SK-N-SH (cell line): Measurements from ENCODE around the gene USP4. TPM values are rescaled to one million over a fixed set of nuclear protein-coding genes. Genes with fewer than 3 reads are reported as not detected.

Source experiments
- CTCF ChIA-PET: fragments of 300-600, 350-600 bp; formaldehyde crosslinking; extraction: SDS; loops from one replicate; lab custom pipeline; 2021; lab: Yijun Ruan, JAX
- POLR2A ChIA-PET: fragments of 350-600 bp; sonication (Branson Sonifier 250); formaldehyde crosslinking; extraction: SDS; loops from one replicate; lab custom pipeline; 2020; ENCODE audit warnings: antibody characterized with exemption, inconsistent platforms; lab: Yijun Ruan, JAX
- DNase-seq: peaks from one replicate; pipeline ENCODE4 v3.0.0; 2012
- H2AFZ ChIP-seq: fragments of 200-600 bp; sonication (generic); 2 replicates; pipeline ENCODE4 v1.8.1; 2016; ENCODE audit warnings: antibody characterized with exemption, mild to moderate bottlenecking, low read depth
- H3F3A ChIP-seq: fragments of 200-600 bp; sonication (generic); replicated peaks from 2 replicates; pipeline ENCODE3; 2016; ENCODE audit warnings: antibody characterized with exemption, mild to moderate bottlenecking; ENCODE audit not compliant: insufficient read depth
- H3K27ac ChIP-seq, 2 experiments: fragments of 200-500 bp in 1 of 2; fragments of 200-600 bp in 1 of 2; sonication (Bioruptor generic) in 1 of 2; sonication (generic), shearing (Covaris generic) in 1 of 2; 2 replicates each; pipeline versions ENCODE4 v1.5.1 to v1.6.1; 2014 to 2016; ENCODE audit warnings: low read depth in 2 of 2, inconsistent platforms in 1 of 2, low read length in 1 of 2, mild to moderate bottlenecking in 1 of 2, mixed read lengths in 1 of 2
- H3K27me3 ChIP-seq: fragments of 200-600 bp; sonication (generic), shearing (Covaris generic); 2 replicates; pipeline ENCODE4 v1.6.1; 2016; ENCODE audit warnings: mixed run types; ENCODE audit not compliant: insufficient read depth
- H3K36me3 ChIP-seq, 2 experiments: fragments of 200-500 bp in 1 of 2; fragments of 200-600 bp in 1 of 2; sonication (Bioruptor generic) in 1 of 2; sonication (generic) in 1 of 2; replicated peaks in 1 of 2; 2 replicates each; pipeline versions ENCODE3 to v1.5.1; 2014 to 2016; ENCODE audit warnings: low read length in 1 of 2, mild to moderate bottlenecking in 1 of 2; ENCODE audit not compliant: insufficient read depth in 2 of 2, control insufficient read depth in 1 of 2
- H3K4me1 ChIP-seq, 2 experiments: fragments of 200-500 bp in 1 of 2; fragments of 200-600 bp in 1 of 2; sonication (Bioruptor generic) in 1 of 2; sonication (generic), shearing (Covaris generic) in 1 of 2; 2 replicates each; pipeline versions ENCODE4 v1.5.1 to v1.6.1; 2014 to 2016; ENCODE audit warnings: low read depth in 1 of 2, low read length in 1 of 2, mixed run types in 1 of 2; ENCODE audit not compliant: insufficient read depth in 2 of 2, control insufficient read depth in 1 of 2
- H3K4me2 ChIP-seq: fragments of 200-600 bp; sonication (generic), shearing (Covaris generic); 2 replicates; pipeline ENCODE4 v1.6.1; 2017; ENCODE audit warnings: mixed run types
- H3K4me3 ChIP-seq, 2 experiments: fragments of 200-500 bp in 1 of 2; fragments of 200-600 bp in 1 of 2; sonication (Bioruptor generic) in 1 of 2; sonication (generic), shearing (Covaris generic) in 1 of 2; 2 replicates each; pipeline versions ENCODE4 v1.5.1 to v1.8.1; 2014 to 2016; ENCODE audit warnings: low read depth in 2 of 2, inconsistent platforms in 1 of 2, low read length in 1 of 2, mild to moderate bottlenecking in 1 of 2, mixed read lengths in 1 of 2, moderate library complexity in 1 of 2
- H3K79me2 ChIP-seq: fragments of 200-600 bp; sonication (generic); 2 replicates; pipeline ENCODE4 v1.8.1; 2017; ENCODE audit warnings: mild to moderate bottlenecking; ENCODE audit not compliant: insufficient read depth
- H3K9ac ChIP-seq: fragments of 200-600 bp; sonication (generic); 2 replicates; pipeline ENCODE4 v1.6.1; 2017; ENCODE audit warnings: mixed run types
- H3K9me2 ChIP-seq: fragments of 200-600 bp; sonication (generic); 2 replicates; pipeline ENCODE4 v1.6.1; 2017; ENCODE audit warnings: mixed run types
- H3K9me3 ChIP-seq: fragments of 200-600 bp; sonication (generic); 2 replicates; pipeline ENCODE4 v1.6.1; 2017; ENCODE audit warnings: mixed run types, mild to moderate bottlenecking, moderate library complexity
- H4K20me1 ChIP-seq: fragments of 200-600 bp; sonication (generic); 2 replicates; pipeline ENCODE4 v1.6.1; 2017; ENCODE audit warnings: mild to moderate bottlenecking, mixed run types; ENCODE audit not compliant: insufficient read depth
- CHD2 ChIP-seq: fragments of 150-350 bp; IDR thresholded peaks from 2 replicates; pipeline ENCODE4 v1.6.1; 2018; ENCODE audit warnings: low read length; ENCODE audit not compliant: partially characterized antibody
- EP300 ChIP-seq, 2 experiments: IDR thresholded peaks; 2 replicates each; pipeline versions ENCODE4 v1.4.0 to v1.6.1; 2012; ENCODE audit warnings: borderline replicate concordance in 1 of 2, low read depth in 1 of 2, low read length in 1 of 2
- GATA2 ChIP-seq: sonication (generic); formaldehyde crosslinking; IDR thresholded peaks from 2 replicates; pipeline ENCODE4 v1.5.0; 2020; ENCODE audit warnings: mild to moderate bottlenecking, missing genetic modification reagents
- JUND ChIP-seq: IDR thresholded peaks from 2 replicates; pipeline ENCODE4 v1.4.0; 2012
- MXI1 ChIP-seq: IDR thresholded peaks from 2 replicates; pipeline ENCODE4 v1.6.1; 2012; ENCODE audit warnings: mild to moderate bottlenecking, low read depth, low read length, improper control_type of control experiment
- NRF1 ChIP-seq: IDR thresholded peaks from 2 replicates; pipeline ENCODE4 v1.6.1; 2012; ENCODE audit warnings: low read depth, mild to moderate bottlenecking, low read length
- RAD21 ChIP-seq: IDR thresholded peaks from 2 replicates; pipeline ENCODE4 v1.6.1; 2012; ENCODE audit warnings: mild to moderate bottlenecking, low read length
- RCOR1 ChIP-seq: fragments of 150-350 bp; IDR thresholded peaks from 2 replicates; pipeline ENCODE4 v1.6.1; 2017; ENCODE audit warnings: antibody characterized with exemption, low read length
- RXRA ChIP-seq: IDR thresholded peaks from 2 replicates; pipeline ENCODE4 v1.4.0; 2012; ENCODE audit warnings: low read depth, mild to moderate bottlenecking, borderline replicate concordance
- SMC3 ChIP-seq: IDR thresholded peaks from 2 replicates; pipeline ENCODE4 v1.6.1; 2012; ENCODE audit warnings: low read depth, low read length, improper control_type of control experiment
- WGBS: methylation state at CpG from one replicate; pipeline ENCODE4 v1.1.6; 2017; ENCODE audit warnings: low lambda C conversion rate; 5-methylcytosine and 5-hydroxymethylcytosine counted together
- polyA plus RNA-seq, 3 experiments: library from polyadenylated mRNA; depleted of rRNA; stranded (reverse); fragments of >200 nt; gene quantifications; 2 replicates each; pipeline ENCODE4 v1.2.3, GENCODE V29; 2012
- TF ChIP-seq, protein P1 (sequence below): fragments of 200-600 bp; sonication (generic); IDR thresholded peaks from 2 replicates; pipeline ENCODE4 v1.6.1; 2017; ENCODE audit warnings: antibody characterized with exemption, mild to moderate bottlenecking, moderate library complexity
- TF ChIP-seq, protein P2 (sequence below): fragments of 150-350 bp; IDR thresholded peaks from 2 replicates; pipeline ENCODE4 v1.6.1; 2016; ENCODE audit warnings: mild to moderate bottlenecking, low read depth, low read length
- TF ChIP-seq, protein P3 (sequence below): IDR thresholded peaks from 2 replicates; pipeline ENCODE4 v1.4.0; 2012; ENCODE audit warnings: low read depth, borderline replicate concordance
- TF ChIP-seq, protein P4 (sequence below): IDR thresholded peaks from 2 replicates; pipeline ENCODE4; 2012
- TF ChIP-seq, protein P5 (sequence below): IDR thresholded peaks from 2 replicates; pipeline ENCODE4 v1.4.0; 2012; ENCODE audit warnings: low read depth, borderline replicate concordance

USP4 gene
- polyA plus RNA-seq, 1 of the 3 experiments (the other 2 are of a cell fraction) = 33.2 TPM

DNA sequence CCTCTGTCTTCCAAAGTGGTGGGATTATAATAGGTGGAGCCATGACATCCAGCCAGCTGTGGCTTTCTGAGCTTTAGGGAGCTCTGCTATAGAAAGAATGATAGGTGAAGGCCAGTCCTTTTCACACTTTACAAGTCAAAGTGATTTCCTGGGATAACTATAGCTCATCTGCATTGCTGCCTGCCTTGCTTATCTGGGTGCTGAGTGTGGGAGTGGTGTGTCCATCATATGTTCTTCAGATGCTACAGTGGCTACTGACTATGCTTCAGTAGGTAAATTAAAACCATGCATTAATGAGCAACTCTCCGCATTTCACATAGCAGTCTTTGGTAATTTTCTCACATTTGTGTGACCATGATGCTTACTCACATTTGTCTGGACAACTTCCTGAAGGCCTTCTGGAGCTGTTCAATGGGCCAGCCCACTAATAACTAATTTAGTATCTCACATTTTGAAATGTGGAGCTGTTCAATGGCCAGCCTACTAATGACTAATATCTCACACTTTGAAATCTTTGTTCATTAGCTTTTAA is 48.5 kb upstream of the USP4 start:
- no peak overlapping the region for H2AFZ ChIP-seq
- H3K9me2 ChIP-seq = no peaks in the 10 kb centered on the region
- peaks cover 100% of the 10 kb centered on the region for H3K79me2 ChIP-seq
- no peak overlapping the region for H3K4me2 ChIP-seq
- H3K4me3 ChIP-seq = no peak overlapping the region
- no peak overlapping the region for H3K27ac ChIP-seq
- CTCF ChIA-PET = interaction anchor here (0.9 kb wide), 1 partner anchor 15 kb away, joined by 5 read pairs; no protein-coding TSS in a partner anchor
- no peaks in the 10 kb centered on the region for H3K4me1 ChIP-seq
- peaks cover 0 to 12% of the 10 kb centered on the region in 2 experiments for H3K36me3 ChIP-seq
- no peaks in the 10 kb centered on the region for H3K9me3 ChIP-seq
- TF ChIP-seq RXRA (no peak), SMC3 (no peak), RCOR1 (no peak)
- TF ChIP-seq, protein P1, sequence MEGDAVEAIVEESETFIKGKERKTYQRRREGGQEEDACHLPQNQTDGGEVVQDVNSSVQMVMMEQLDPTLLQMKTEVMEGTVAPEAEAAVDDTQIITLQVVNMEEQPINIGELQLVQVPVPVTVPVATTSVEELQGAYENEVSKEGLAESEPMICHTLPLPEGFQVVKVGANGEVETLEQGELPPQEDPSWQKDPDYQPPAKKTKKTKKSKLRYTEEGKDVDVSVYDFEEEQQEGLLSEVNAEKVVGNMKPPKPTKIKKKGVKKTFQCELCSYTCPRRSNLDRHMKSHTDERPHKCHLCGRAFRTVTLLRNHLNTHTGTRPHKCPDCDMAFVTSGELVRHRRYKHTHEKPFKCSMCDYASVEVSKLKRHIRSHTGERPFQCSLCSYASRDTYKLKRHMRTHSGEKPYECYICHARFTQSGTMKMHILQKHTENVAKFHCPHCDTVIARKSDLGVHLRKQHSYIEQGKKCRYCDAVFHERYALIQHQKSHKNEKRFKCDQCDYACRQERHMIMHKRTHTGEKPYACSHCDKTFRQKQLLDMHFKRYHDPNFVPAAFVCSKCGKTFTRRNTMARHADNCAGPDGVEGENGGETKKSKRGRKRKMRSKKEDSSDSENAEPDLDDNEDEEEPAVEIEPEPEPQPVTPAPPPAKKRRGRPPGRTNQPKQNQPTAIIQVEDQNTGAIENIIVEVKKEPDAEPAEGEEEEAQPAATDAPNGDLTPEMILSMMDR = no peak
- TF ChIP-seq, protein P2, sequence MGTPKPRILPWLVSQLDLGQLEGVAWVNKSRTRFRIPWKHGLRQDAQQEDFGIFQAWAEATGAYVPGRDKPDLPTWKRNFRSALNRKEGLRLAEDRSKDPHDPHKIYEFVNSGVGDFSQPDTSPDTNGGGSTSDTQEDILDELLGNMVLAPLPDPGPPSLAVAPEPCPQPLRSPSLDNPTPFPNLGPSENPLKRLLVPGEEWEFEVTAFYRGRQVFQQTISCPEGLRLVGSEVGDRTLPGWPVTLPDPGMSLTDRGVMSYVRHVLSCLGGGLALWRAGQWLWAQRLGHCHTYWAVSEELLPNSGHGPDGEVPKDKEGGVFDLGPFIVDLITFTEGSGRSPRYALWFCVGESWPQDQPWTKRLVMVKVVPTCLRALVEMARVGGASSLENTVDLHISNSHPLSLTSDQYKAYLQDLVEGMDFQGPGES = no peak
- H3F3A ChIP-seq = peaks cover 16% of the 10 kb centered on the region
- H3K27me3 ChIP-seq = no peaks in the 10 kb centered on the region
- WGBS = 76% methylated on average over 1 of the region's 1 CpG
- peaks cover 100% of the 10 kb centered on the region for H4K20me1 ChIP-seq
- H3K9ac ChIP-seq = no peak overlapping the region
- DNase-seq = no peak
- POLR2A ChIA-PET = no interaction called here

DNA sequence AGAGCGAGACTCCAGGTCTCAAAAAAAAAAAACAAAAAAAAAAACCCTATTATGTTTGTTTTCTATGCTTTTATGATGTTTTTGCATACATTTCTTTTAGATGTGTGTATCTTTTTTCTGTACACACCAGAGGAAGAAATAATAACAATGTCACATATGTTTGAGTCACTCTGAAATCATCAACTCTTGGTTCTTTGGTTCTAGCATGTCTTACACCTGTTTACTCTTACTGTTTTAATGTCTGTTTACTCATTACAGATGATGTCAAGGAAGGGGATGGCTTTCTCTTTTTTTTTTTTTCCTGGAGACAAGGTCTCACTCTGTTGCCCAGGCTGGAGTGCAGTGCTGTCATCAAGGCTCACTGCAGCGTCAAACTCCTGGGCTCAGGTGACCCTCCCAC is 47.9 kb upstream of the USP4 start:
- Histone ChIP-seq H3K79me2 (peaks cover 100% of the 10 kb centered on the region), H3K9ac (no peak overlapping the region), H3K27ac (no peak overlapping the region), H3K27me3 (no peaks in the 10 kb centered on the region), H3K9me3 (no peaks in the 10 kb centered on the region), H3K36me3 (peaks cover 0 to 12% of the 10 kb centered on the region in 2 experiments), H3K4me2 (no peak overlapping the region), H3K4me1 (no peaks in the 10 kb centered on the region), H3K4me3 (no peak overlapping the region), H3F3A (peaks cover 16% of the 10 kb centered on the region), H2AFZ (no peak overlapping the region), H4K20me1 (peaks cover 100% of the 10 kb centered on the region), H3K9me2 (no peaks in the 10 kb centered on the region)
- CTCF ChIA-PET = no interaction called here
- whole genome bisulfite sequencing = 98% methylated on average over 2 of the region's 2 CpGs
- POLR2A ChIA-PET = no interaction called here
- DNase-seq = no peak
- TF ChIP-seq, protein P3, sequence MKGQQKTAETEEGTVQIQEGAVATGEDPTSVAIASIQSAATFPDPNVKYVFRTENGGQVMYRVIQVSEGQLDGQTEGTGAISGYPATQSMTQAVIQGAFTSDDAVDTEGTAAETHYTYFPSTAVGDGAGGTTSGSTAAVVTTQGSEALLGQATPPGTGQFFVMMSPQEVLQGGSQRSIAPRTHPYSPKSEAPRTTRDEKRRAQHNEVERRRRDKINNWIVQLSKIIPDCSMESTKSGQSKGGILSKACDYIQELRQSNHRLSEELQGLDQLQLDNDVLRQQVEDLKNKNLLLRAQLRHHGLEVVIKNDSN = no peak
- TF ChIP-seq RAD21 = no peak
- TF ChIP-seq, protein P2 = no peak
- no peak for TF ChIP-seq GATA2 (CRISPR knock-in tag)
- TF ChIP-seq, protein P4, sequence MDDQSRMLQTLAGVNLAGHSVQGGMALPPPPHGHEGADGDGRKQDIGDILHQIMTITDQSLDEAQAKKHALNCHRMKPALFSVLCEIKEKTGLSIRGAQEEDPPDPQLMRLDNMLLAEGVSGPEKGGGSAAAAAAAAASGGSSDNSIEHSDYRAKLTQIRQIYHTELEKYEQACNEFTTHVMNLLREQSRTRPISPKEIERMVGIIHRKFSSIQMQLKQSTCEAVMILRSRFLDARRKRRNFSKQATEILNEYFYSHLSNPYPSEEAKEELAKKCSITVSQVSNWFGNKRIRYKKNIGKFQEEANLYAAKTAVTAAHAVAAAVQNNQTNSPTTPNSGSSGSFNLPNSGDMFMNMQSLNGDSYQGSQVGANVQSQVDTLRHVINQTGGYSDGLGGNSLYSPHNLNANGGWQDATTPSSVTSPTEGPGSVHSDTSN = no peak
- no peak for TF ChIP-seq CHD2
- TF ChIP-seq MXI1 = no peak
- no peak for TF ChIP-seq EP300 (IDR thresholded peaks at IDR 0.05; ENCODE audit: borderline replicate concordance in 1 of 2, low read depth in 1 of 2, low read length in 1 of 2)
- TF ChIP-seq, protein P5, sequence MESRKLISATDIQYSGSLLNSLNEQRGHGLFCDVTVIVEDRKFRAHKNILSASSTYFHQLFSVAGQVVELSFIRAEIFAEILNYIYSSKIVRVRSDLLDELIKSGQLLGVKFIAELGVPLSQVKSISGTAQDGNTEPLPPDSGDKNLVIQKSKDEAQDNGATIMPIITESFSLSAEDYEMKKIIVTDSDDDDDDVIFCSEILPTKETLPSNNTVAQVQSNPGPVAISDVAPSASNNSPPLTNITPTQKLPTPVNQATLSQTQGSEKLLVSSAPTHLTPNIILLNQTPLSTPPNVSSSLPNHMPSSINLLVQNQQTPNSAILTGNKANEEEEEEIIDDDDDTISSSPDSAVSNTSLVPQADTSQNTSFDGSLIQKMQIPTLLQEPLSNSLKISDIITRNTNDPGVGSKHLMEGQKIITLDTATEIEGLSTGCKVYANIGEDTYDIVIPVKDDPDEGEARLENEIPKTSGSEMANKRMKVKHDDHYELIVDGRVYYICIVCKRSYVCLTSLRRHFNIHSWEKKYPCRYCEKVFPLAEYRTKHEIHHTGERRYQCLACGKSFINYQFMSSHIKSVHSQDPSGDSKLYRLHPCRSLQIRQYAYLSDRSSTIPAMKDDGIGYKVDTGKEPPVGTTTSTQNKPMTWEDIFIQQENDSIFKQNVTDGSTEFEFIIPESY = no peak
- no peak for TF ChIP-seq NRF1
- no peak for TF ChIP-seq JUND
